ENCODE data around the gene BAIAP2L1.

BAIAP2L1 gene

GRCh38 chr7:98303906-98304305 lies 97.0 kb downstream of the BAIAP2L1 start:
- Histone ChIP-seq H3K4me1 (no peaks in the 10 kb centered on the region), H3K4me3 (ENCODE audit: low read depth, low read length) (no peak overlapping the region), H3K9ac (no peak overlapping the region), H3K27ac (no peak overlapping the region), H3K4me2 (ENCODE audit: low read length) (no peak overlapping the region), H3K9me3 (ENCODE audit: control insufficient read depth, low read length) (no peaks in the 10 kb centered on the region), H3K36me3 (ENCODE audit: control insufficient read depth, insufficient read depth, low read length) (no peaks in the 10 kb centered on the region), H2AFZ (no peak overlapping the region), H3K27me3 (ENCODE audit: control insufficient read depth, insufficient read depth, low read length) (no peaks in the 10 kb centered on the region), H3K79me2 (no peaks in the 10 kb centered on the region)
- TF ChIP-seq CTCF (IDR thresholded peaks at IDR 0.05), result no peak

- Histone ChIP-seq H3K9ac (no peak overlapping the region), H2AFZ (no peak overlapping the region), H3K4me2 (ENCODE audit: low read length) (no peak overlapping the region), H3K4me1 (no peaks in the 10 kb centered on the region), H3K27me3 (ENCODE audit: control insufficient read depth, insufficient read depth, low read length) (no peaks in the 10 kb centered on the region), H3K9me3 (ENCODE audit: control insufficient read depth, low read length) (no peaks in the 10 kb centered on the region), H3K79me2 (no peaks in the 10 kb centered on the region), H3K36me3 (ENCODE audit: control insufficient read depth, insufficient read depth, low read length) (no peaks in the 10 kb centered on the region), H3K27ac (no peak overlapping the region), H3K4me3 (ENCODE audit: low read depth, low read length) (no peak overlapping the region)
- TF ChIP-seq CTCF (IDR thresholded peaks at IDR 0.05), result no peak
Observed at GRCh38 chr7:98303176-98303865, 97.6 kb downstream of the BAIAP2L1 start.

- no peak overlapping the region for H3K4me2 ChIP-seq (ENCODE audit: low read length)
- H3K27me3 ChIP-seq (ENCODE audit: control insufficient read depth, insufficient read depth, low read length), result no peaks in the 10 kb centered on the region
- H3K9ac ChIP-seq, result no peak overlapping the region
- H3K4me1 ChIP-seq, result no peaks in the 10 kb centered on the region
- H3K36me3 ChIP-seq (ENCODE audit: control insufficient read depth, insufficient read depth, low read length), result no peaks in the 10 kb centered on the region
- no peak overlapping the region for H3K4me3 ChIP-seq (ENCODE audit: low read depth, low read length)
- H3K27ac ChIP-seq, result no peak overlapping the region
- no peak for TF ChIP-seq CTCF (IDR thresholded peaks at IDR 0.05)
- no peaks in the 10 kb centered on the region for H3K79me2 ChIP-seq
- H3K9me3 ChIP-seq (ENCODE audit: control insufficient read depth, low read length), result no peaks in the 10 kb centered on the region
- H2AFZ ChIP-seq, result no peak overlapping the region
Observed at GRCh38 chr7:98301693-98302470, 99.0 kb downstream of the BAIAP2L1 start.

- Histone ChIP-seq H3K9me3 (ENCODE audit: control insufficient read depth, low read length) (no peaks in the 10 kb centered on the region), H3K4me3 (ENCODE audit: low read depth, low read length) (no peak overlapping the region), H2AFZ (no peak overlapping the region), H3K9ac (no peak overlapping the region), H3K27ac (no peak overlapping the region), H3K36me3 (ENCODE audit: control insufficient read depth, insufficient read depth, low read length) (no peaks in the 10 kb centered on the region), H3K4me2 (ENCODE audit: low read length) (no peak overlapping the region), H3K4me1 (no peaks in the 10 kb centered on the region), H3K79me2 (no peaks in the 10 kb centered on the region), H3K27me3 (ENCODE audit: control insufficient read depth, insufficient read depth, low read length) (no peaks in the 10 kb centered on the region)
- no peak for TF ChIP-seq CTCF (IDR thresholded peaks at IDR 0.05)
Observed at GRCh38 chr7:98300595-98301372, 100.1 kb downstream of the BAIAP2L1 start.

All from parathyroid adenoma (tissue), 2 donors.